NCI-H345 treated with DMSO at 0.1 percent for 48 hours (cell line): ENCODE results near the gene DVL2.

Experiments used
- DNase-seq: peaks from one replicate; lab custom pipeline; 2025; ENCODE audit not compliant: unreplicated experiment; lab: John Stamatoyannopoulos, UW

Gene DVL2

GRCh38 chr17:7219812-7220592 is 14.3 kb downstream of the DVL2 start, which contains the start of the genes ACADVL and DLG4:
Gene ACADVL, plus strand, starts transcription at chr17:7219938. Its CDS starts 47 bp downstream, at chr17:7219985.
Gene DLG4, minus strand, starts transcription at chr17:7219836.
- DNase-seq: no peak

DNA sequence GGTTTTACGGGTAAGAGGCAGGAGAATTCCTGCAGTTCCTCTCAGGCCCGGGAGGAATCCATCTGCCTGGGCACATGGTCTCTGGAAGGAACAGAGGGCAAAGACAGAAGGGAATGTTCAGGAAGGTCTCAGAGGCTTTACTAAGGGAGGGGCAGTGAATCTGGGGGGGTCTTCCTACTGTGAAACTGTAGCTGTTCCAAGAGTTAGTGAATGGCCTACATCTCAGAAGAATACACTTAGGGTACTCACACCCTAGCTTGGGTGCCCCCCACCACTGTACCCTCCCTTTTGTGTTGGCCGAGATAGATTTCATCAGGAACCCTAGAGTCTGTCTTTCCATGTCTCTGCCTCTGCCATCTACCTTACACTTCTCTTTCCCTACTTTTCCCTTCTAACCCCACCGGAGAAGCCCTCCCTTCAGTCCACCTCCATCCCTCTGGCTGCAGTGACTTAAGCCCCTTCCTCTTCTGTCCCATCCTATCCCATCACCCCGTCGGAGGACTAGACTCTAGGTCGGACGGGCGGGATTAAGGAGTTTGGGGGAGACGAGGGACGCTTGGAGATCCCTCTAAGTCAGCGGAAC is 15.0 kb downstream of the DVL2 start:
- no peak for DNase-seq

- DNase-seq: no peak
Measured at GRCh38 chr17:7218758-7219157, 15.6 kb downstream of the DVL2 start.

DNA sequence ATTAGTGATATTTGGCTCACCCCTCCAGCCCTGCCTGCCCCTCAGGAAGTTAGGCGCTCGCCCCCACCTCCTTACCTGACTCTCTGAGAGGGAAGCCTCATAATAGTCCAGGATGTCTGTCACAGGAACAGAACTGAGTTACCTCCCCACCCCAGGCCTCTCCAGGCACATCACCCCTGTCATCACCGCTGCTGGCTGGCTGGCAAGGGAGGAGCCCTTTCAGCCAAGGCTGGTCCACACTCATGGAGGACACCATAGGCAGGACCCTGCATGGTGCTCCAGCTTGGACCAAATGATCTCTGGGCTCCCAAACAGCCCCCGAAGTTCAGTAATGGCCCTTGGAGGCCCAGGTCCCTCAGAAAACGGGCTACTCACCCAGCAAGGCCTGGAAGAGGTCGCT is 16.2 kb downstream of the DVL2 start:
- DNase-seq: no peak

DNA sequence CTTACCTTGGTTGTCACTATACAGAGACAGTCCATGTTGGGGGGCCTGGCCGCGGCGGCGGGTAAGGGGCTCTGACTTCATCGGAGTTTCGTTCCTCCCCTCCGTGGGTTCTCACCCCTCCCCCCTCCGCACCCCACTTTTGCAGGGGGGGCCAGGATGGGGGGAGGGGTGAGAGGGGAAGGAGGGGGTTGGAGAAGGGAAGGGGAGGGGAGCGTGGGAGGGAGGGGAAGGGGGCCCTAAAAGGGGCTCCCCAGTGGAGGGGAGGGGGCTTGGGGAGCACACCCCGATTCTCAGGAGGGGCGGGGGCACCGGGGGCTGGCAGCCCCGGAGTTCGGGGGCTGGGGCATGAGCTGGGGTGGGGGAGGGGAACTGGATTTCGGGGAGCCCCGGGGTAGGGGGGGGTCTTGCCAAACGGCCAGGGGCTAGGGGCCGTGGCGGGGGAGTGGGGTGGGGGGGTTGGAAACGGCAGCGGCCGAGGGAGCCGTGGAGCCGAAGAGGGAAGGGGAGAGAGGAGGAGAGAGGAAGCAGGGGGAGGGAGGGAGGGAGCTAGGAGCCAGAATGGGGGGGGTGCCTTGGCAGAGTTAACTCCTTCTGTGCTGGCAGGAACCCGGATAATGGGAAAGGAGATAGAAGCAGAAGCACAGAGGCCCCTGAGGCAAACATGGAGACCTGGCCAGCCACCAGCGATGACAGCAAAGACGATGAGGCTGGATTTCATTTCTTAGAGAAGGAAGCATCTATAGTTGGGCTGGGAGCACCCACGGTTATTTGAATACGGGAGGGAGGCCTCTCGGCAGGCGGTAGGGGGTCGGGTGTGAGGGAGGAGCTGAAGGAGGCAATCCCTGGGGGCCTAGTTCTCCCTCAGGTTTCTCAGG is 17.0 kb downstream of the DVL2 start:
- no peak for DNase-seq

- DNase-seq: no peak
Measured at GRCh38 chr17:7216242-7217112, 17.8 kb downstream of the DVL2 start.

GRCh38 chr17:7215652-7216180 is 18.6 kb downstream of the DVL2 start:
- no peak for DNase-seq

- DNase-seq: no peak
Measured at GRCh38 chr17:7215136-7215638, 19.1 kb downstream of the DVL2 start.

DNA sequence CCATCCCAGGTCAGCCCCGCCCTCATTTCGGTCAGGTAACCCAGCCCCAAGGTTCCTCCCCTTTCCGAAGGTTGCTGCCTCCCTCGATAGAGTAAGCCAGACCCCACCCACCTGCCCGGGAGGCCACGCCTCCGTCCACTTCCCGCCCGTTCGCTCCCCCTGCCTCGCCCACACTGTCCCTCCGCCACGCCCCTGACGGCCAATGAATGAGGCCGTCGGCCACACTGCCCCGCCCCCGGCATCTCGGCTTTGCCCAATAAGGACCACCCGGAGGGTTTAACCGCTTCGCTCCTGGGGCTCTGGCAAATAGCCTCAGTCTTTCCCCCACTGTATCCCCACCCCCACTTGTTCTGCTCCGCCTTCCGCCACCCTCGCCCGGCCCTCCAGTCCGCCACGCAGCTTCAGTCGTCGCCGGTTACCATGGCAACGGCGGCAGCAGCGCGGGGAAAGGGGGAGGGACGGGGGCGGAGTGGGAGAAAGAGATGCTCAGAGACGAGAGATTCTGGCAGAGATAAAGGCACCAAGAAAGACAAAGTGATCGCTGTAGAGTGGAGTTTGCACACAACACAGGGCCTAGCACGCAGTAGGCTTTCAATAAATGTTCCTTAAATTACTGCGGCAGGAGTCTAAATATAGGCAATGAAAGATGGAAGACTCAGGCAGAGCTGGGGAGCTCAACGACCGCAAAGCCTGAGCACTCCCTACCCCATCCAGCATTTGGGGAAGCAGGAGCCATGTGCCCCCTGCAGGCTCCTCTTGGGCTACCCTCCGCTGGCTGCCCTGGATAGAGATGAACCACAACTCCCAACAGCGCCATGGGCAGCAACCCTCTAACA is 19.8 kb downstream of the DVL2 start:
- peak; percentile 92 for DNase-seq

GRCh38 chr17:7213895-7214299 is 20.4 kb downstream of the DVL2 start:
- peak; percentile 85 for DNase-seq

- no peak for DNase-seq
Measured at GRCh38 chr17:7211491-7212273, 22.6 kb downstream of the DVL2 start.

DNA sequence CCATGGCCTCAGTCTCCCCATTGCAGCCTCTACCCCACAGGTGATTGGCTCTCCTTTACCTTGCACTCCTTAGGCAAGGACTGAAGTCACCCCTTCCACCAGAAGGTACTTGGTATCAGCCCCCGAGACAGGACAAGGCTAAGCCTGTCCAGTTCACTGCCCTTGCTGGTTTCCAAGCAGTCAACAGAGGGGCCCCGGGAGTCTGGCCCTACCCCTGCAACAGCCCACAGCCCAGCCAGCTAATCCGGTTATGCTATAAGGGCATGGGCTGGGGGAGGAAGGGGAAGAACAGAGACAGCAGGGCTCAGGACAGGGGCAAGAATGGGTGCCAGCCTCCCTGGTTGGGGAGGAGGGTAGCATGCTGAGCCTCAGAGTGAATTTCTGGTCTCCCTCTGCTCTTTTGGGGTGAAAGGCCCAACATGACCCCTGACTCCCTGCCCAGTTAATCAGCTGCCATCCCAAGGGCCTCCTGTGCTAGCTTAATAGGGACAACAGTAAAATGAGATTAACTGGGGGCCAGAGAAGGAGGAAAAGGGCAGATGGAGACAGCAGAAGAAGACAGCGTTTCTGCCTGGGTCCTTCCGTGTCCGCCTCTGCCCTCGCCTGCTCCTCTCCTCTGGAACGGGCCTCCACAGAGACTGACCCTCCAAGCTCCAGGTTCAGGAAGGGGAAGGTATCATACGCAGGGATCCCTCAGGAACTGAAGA is 25.4 kb downstream of the DVL2 start:
- DNase-seq: no peak

DNA sequence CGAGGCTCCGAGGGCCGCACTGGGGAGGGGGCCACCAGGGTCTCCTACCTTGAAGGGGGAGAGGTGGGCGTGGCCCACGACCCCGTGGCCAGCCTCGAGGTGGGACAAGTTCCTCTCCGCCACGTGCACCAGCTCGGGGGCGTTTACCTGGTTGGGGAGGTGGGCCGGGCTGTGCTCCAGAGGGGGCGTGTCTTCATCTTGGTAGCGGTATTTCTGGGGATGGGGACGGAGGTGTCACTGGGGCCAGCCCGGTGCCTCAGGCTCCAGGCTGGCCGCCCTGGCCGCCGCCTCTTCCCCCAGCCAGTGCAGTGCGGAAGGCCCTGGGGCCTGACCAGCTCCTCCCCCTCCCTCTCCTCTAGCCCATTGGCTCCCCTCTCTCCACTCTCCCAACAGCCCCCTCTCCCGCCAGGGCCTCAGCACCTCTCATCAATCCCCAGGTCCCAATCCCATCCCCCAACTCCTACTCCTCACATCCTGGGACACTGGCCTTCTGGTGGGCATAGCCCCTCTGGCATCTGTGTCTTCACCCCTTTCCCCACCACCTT is 26.2 kb downstream of the DVL2 start:
- no peak for DNase-seq

- DNase-seq: no peak
Measured at GRCh38 chr17:7207120-7208001, 27.0 kb downstream of the DVL2 start.

- DNase-seq: no peak
Measured at GRCh38 chr17:7205561-7205960, 28.8 kb downstream of the DVL2 start.

DNA sequence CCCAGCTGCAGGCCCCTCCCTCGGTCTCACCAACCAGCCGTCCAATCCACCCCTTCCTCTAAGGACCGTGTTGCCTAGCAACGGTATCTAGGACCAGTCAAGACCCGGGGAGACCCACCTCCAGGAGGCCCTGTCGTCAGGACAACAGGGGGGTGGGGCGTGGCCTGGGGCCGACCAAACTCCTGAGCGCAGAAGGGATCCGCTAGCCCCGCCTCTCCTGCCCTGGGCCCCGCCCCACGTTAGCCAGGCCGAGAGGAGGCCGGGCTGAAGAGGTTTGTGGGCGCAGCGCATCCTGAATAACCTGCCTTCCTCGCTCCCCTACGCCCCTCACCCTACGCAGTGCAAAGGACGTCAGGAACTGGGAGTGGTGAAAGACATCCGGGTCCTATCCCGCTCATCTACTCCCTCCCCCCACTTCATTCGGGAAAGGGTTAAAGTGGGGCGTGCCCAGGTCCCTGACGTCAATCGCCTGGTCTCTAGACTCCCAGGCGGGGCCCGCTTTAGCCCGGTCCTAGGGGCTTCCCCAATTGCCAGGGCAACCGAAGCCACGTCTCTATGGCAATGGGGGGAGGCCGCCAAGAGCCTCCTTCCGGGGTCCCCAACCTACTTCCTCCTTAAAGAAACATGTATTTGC is 29.4 kb downstream of the DVL2 start:
- peak; percentile 38 for DNase-seq
